Duodenal mucosa (tissue), 2 donors: ENCODE results near the gene RPS10.
A peak's percentile ranks its signal among the peaks of the same experiment; 100 is the strongest.
"Not testable (repeated sequence)": the region's sequence is repeated elsewhere in the genome, so short reads cannot be mapped to it uniquely, and the experiment has no call there.

Experiments
- H3K27ac ChIP-seq: one replicate; pipeline ENCODE4 v1.7.0; 2013; ENCODE audit warnings: low read depth, low read length
- H3K27me3 ChIP-seq, 2 donors: one replicate each; pipeline ENCODE4 v1.7.0; 2013; ENCODE audit warnings: low read length in 2 of 2, control low read depth in 1 of 2; ENCODE audit not compliant: insufficient read depth in 2 of 2, control insufficient read depth in 1 of 2
- H3K36me3 ChIP-seq, 2 donors: one replicate each; pipeline ENCODE4 v1.7.0; 2013; ENCODE audit warnings: low read length in 2 of 2, control low read depth in 1 of 2; ENCODE audit not compliant: insufficient read depth in 2 of 2, control insufficient read depth in 1 of 2
- H3K4me1 ChIP-seq, 2 donors: one replicate each; pipeline ENCODE4 v1.7.0; 2013; ENCODE audit warnings: low read length in 2 of 2, control low read depth in 1 of 2; ENCODE audit not compliant: insufficient read depth in 2 of 2, control insufficient read depth in 1 of 2
- H3K4me3 ChIP-seq, 2 donors: one replicate each; pipeline ENCODE4 v1.7.0; 2013; ENCODE audit warnings: low read length in 2 of 2, low read depth in 1 of 2
- H3K9ac ChIP-seq, 2 donors: one replicate each; pipeline ENCODE4 v1.7.0; 2013; ENCODE audit warnings: low read length in 2 of 2, low read depth in 1 of 2
- H3K9me3 ChIP-seq, 2 donors: one replicate each; pipeline ENCODE4 v1.7.0; 2013; ENCODE audit warnings: low read length in 2 of 2, control low read depth in 1 of 2; ENCODE audit not compliant: control insufficient read depth in 1 of 2

Gene RPS10

GRCh38 chr6:34424200-34425131 is 1.4 kb downstream of the RPS10 start:
- H3K9me3 ChIP-seq, result no peaks in the 10 kb centered on the region
- peaks cover 23 to 50% of the 10 kb centered on the region in 2 donors for H3K36me3 ChIP-seq
- H3K27ac ChIP-seq, result no peak overlapping the region
- peaks cover 10 to 15% of the 10 kb centered on the region in 2 donors for H3K4me1 ChIP-seq
- peak overlapping the region; percentile 96 to 98 for H3K9ac ChIP-seq
- H3K4me3 ChIP-seq, result peak overlapping the region; percentile 89 to 98
- H3K27me3 ChIP-seq, result no peaks in the 10 kb centered on the region

DNA sequence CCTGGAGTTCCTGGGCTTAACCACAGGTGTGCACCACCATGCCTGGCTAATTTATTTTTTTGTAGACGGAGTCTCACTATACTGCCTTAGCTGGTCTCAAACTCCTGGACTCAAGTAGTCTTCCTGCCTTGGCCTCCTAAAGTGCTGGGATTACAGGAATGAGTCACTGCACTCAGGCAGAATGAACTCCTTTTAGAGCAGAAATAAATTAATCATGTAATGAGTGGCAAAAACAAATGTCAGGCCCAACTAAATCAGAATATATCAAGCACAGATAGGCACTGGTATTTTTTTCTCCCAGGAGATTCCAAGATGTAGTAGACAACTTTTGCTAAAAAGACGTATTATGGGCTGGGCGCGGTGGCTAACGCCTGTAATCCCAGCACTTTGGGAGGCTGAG is 2.6 kb downstream of the RPS10 start:
- Histone ChIP-seq H3K9me3 (no peaks in the 10 kb centered on the region), H3K36me3 (peaks cover 28 to 59% of the 10 kb centered on the region in 2 donors), H3K4me1 (peaks cover 10 to 15% of the 10 kb centered on the region in 2 donors), H3K4me3 (no peak overlapping the region), H3K9ac (no peak overlapping the region), H3K27ac (no peak overlapping the region), H3K27me3 (no peaks in the 10 kb centered on the region)

DNA sequence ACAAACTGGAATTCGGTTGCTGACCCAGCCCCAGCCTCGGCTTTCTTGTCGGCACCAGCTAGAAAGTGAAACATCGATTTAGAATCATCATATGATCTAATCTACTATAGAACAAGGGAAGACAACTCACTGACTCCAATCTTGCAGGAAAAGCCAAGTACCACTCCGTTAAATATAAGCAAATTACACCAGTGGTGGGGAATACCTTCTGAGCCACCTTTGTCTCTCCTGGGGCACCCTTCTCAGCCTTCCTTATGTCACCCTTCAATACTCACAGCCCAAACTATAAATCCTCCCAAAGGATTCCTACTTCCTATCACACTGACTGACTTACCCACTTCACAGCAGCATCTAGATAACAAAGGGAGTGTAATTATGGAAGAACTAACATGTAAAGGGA is 7.5 kb downstream of the RPS10 start:
- Histone ChIP-seq H3K9me3 (no peaks in the 10 kb centered on the region), H3K4me3 (no peak overlapping the region), H3K27me3 (no peaks in the 10 kb centered on the region), H3K36me3 (peaks cover 35 to 68% of the 10 kb centered on the region in 2 donors), H3K27ac (no peak overlapping the region), H3K9ac (no peak overlapping the region), H3K4me1 (peaks cover 8 to 10% of the 10 kb centered on the region in 2 donors)

GRCh38 chr6:34416877-34417371 is 8.9 kb downstream of the RPS10 start:
- Histone ChIP-seq H3K4me3 (no peak overlapping the region), H3K36me3 (peaks cover 30 to 55% of the 10 kb centered on the region in 2 donors), H3K27me3 (no peaks in the 10 kb centered on the region), H3K9me3 (no peaks in the 10 kb centered on the region), H3K9ac (no peak overlapping the region), H3K4me1 (peaks cover 8 to 10% of the 10 kb centered on the region in 2 donors), H3K27ac (no peak overlapping the region)

GRCh38 chr6:34414999-34415858 is 10.6 kb downstream of the RPS10 start:
- peaks cover 8 to 10% of the 10 kb centered on the region in 2 donors for H3K4me1 ChIP-seq
- no peaks in the 10 kb centered on the region for H3K9me3 ChIP-seq
- peak overlapping the region in 1 of 2 donors; percentile 40 for H3K4me3 ChIP-seq
- peaks cover 24 to 40% of the 10 kb centered on the region in 2 donors for H3K36me3 ChIP-seq
- peak overlapping the region; percentile 13 for H3K27ac ChIP-seq
- H3K9ac ChIP-seq, result peak overlapping the region in 1 of 2 donors; percentile 69
- H3K27me3 ChIP-seq, result no peaks in the 10 kb centered on the region

GRCh38 chr6:34412643-34413214 is 13.1 kb downstream of the RPS10 start:
- H3K4me1 ChIP-seq, result peaks cover 8 to 10% of the 10 kb centered on the region in 2 donors
- H3K27ac ChIP-seq, result no peak overlapping the region
- no peak overlapping the region for H3K9ac ChIP-seq
- H3K4me3 ChIP-seq, result no peak overlapping the region
- peaks cover 11 to 18% of the 10 kb centered on the region in 2 donors for H3K36me3 ChIP-seq
- no peaks in the 10 kb centered on the region for H3K9me3 ChIP-seq
- no peaks in the 10 kb centered on the region for H3K27me3 ChIP-seq

GRCh38 chr6:34412016-34412415 is 13.9 kb downstream of the RPS10 start:
- Histone ChIP-seq H3K27ac (no peak overlapping the region), H3K4me3 (no peak overlapping the region), H3K9me3 (no peaks in the 10 kb centered on the region), H3K27me3 (no peaks in the 10 kb centered on the region), H3K9ac (no peak overlapping the region), H3K36me3 (peaks cover 5 to 11% of the 10 kb centered on the region in 2 donors), H3K4me1 (peaks cover 8 to 10% of the 10 kb centered on the region in 2 donors)

DNA sequence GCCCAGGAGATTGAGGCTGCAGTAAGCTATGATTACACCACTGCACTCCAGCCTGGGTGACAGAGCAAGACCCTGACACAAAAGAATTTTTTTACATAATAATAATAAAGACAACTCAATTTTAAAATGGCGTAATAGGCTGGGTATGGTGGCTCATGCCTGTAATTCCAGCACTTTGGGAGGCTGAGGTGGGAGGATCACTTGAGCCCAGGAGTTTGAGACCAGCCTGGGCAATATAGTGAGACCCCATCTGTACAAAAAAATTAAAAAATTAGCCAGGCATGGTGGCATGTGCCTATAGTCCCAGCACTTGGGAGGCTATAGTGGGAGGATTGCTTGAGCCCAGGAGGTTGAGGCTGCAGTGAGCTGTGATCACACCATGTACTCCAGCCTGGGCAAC is 18.0 kb downstream of the RPS10 start:
- not testable (repeated sequence) for H3K4me3 ChIP-seq, H3K27me3 ChIP-seq, H3K9me3 ChIP-seq, H3K4me1 ChIP-seq, H3K9ac ChIP-seq, H3K36me3 ChIP-seq, H3K27ac ChIP-seq

GRCh38 chr6:34396518-34396917 is 29.4 kb downstream of the RPS10 start:
- Histone ChIP-seq H3K4me1 (peaks cover 4 to 9% of the 10 kb centered on the region in 2 donors), H3K27me3 (no peaks in the 10 kb centered on the region), H3K36me3 (no peaks in the 10 kb centered on the region), H3K27ac (no peak overlapping the region), H3K4me3 (no peak overlapping the region), H3K9me3 (peaks cover 0 to 3% of the 10 kb centered on the region in 2 donors), H3K9ac (no peak overlapping the region)
